GM21717 (cell line): ENCODE results near the gene RFC1.
"Not testable (repeated sequence)": the region's sequence is repeated elsewhere in the genome, so short reads cannot be mapped to it uniquely, and the experiment has no call there.

Experiments used
- ATAC-seq: cut with Tn5 transposase; IDR thresholded peaks from one replicate; pipeline ENCODE4 v1.9.1; 2021; ENCODE audit warnings: mild to moderate bottlenecking, moderate library complexity; ENCODE audit not compliant: unreplicated experiment

Gene RFC1

DNA sequence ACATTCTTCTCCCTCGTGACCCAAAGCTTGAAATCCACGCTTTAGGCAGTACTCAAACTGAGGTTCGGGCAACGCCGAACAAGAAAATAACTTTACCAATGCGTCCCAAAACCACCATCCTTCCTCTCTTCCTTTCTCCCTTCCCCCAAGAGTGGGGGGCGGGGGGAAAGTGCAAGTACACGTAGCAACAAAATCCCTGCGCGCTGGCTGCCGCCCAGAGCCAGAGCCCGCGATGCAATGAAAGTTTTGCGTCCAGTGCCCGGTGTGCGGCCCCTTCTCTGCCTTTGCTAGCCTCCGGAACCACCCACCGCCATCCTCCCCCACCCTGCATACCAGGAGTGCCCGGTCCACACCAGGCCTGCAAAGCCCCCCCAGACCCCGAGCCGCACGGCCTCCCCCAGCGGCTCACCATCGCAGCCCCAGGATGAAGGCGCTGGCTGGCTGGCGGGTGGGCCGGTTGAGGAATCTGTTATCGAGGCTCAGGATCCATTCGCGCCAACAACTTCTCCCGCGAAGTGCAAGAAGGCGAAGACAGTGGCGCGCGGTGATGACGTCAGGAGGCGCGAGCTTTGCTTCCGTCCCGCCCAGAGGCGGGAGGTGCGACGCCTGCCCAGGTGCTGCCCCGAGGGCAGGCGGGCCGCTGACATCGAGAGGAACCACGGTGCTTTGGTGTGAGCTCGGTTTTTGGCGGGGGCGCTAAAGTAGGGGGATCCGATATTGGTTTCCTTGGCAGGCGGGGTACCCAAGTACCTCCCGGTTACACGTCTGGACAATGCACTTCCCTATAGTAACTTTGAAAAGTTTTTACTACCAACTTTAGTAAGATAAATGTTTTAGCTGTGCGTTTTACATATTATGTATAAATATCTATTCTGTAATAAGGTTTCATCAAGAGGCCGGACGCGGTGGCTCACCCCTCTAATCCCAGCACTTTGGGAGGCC lies at the start of gene RFC1:
RFC1 (minus strand) TSS at position 533 of the 942 bp plus-strand sequence; CDS start at position 412, 121 bp downstream.
- ATAC-seq = peak; percentile 71

DNA sequence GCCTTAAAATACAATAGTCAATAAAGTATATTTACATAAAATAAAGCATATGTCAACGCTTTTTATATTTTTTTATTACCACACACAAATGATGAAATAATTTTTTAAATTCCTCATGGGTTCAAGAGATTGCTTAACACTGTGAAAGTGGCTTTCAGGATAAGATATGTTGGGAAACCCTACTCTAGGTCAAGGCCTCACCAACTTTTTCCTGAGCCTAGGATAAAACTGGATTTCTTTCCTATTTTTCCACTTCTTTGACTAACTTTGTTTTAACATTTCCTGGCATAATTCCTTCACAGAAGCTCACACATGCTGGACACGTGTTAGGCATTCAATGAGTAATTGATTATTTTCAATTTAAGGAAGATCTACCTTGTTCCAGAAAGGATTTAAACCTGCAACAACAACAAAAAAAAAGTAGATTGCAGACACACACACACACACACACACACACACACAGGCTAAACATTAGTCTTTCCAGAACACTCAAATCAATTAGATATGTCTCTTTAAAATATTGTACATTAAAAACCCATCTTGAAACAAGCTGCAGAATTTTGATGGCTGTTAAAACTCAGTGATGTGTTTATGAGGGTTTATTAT lies 49.6 kb upstream of the RFC1 start:
- ATAC-seq = no peak

GRCh38 chr4:39411561-39411960 lies 45.4 kb upstream of the RFC1 start:
- ATAC-seq = not testable (repeated sequence)

- ATAC-seq = no peak
Measured at GRCh38 chr4:39410415-39410814, 44.3 kb upstream of the RFC1 start.

- ATAC-seq = no peak
Measured at GRCh38 chr4:39407584-39407885, 41.4 kb upstream of the RFC1 start.

GRCh38 chr4:39406763-39407583 lies 40.8 kb upstream of the RFC1 start, which contains the start of gene KLB:
TSS of gene KLB (plus strand) at chr4:39406930. CDS start at chr4:39406950, 20 bp downstream.
- ATAC-seq = no peak

DNA sequence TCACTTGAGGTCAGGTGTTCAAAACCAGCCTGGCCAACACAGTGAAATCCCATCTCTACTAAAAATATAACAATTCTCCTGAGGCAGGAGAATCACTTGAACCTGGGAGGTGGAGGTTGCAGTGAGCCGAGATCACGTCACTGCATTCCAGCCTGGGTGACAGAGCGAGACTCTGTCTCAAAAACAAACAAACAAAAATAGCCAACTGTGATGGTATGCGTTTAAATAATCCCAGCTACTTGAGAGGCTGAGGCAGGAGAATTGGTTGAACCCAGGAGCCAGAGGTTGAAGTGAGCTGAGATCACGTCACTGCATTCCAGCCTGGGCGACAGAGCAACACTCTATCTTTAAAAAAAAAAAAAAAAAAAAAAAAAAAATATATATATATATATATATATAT lies 35.5 kb upstream of the RFC1 start:
- ATAC-seq = not testable (repeated sequence)

- no peak for ATAC-seq
Measured at GRCh38 chr4:39394706-39395105, 28.5 kb upstream of the RFC1 start.

- no peak for ATAC-seq
Measured at GRCh38 chr4:39390603-39391002, 24.4 kb upstream of the RFC1 start.

DNA sequence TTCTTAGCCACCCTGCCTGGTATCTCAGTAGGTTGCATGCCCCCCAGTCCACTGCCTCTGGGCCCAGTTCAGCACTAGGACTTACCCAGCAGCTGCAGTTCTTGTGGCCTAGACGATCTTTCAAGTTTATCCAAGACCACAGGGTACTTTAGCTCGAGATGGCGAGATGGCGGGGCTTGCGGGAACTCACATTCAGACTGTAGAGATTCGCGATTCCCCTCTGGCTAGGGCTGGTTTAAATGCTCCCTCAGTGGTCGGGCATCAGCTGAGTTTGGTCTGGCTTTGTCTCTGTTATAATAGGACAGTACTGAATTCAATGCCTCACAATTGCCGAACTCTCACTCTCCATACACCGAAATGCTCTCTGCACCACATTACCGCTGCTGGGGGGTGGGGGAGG lies 18.4 kb upstream of the RFC1 start:
- no peak for ATAC-seq

GRCh38 chr4:39383690-39384089 lies 17.5 kb upstream of the RFC1 start:
- ATAC-seq = no peak

GRCh38 chr4:39375478-39375877 lies 9.3 kb upstream of the RFC1 start:
- ATAC-seq = no peak

GRCh38 chr4:39371209-39371608 lies 5.0 kb upstream of the RFC1 start:
- not testable (repeated sequence) for ATAC-seq

DNA sequence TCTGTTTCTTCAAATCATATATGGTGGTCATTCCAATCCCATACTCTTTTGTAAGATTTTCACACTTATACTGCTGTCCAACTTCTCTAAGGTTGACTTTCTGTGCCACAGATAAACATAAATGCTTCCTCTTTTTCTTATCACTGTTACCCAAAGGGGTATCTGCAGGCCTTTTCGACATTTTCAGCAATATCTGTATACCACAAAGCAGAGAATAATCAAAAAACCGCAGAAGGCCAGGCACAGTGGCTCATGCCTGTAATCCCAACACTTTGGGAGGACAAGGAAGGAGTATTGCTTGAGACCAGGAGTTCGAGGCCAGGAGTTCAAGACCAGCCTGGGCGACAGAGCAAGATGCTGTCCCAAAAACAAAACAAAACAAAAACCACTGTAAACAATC lies 3.1 kb upstream of the RFC1 start:
- ATAC-seq = no peak

DNA sequence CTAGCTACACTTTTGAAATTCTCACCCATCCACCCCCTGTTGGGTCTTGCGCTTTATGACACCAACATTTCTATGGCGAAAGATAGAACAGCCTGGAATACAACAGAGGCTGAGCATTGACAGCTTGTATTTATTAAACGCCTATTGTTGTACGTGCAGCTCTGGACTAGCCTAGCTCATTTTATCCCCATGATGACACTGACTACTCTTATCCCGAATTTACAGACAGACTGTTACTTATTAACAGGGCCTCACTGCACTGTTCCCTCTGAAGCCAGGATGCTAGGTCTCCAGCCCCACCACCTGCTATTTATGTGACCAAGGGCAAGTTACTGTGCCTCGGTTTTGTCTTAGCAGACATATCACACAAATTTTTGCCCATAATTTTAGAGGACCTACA lies 1.0 kb upstream of the RFC1 start:
- no peak for ATAC-seq

DNA sequence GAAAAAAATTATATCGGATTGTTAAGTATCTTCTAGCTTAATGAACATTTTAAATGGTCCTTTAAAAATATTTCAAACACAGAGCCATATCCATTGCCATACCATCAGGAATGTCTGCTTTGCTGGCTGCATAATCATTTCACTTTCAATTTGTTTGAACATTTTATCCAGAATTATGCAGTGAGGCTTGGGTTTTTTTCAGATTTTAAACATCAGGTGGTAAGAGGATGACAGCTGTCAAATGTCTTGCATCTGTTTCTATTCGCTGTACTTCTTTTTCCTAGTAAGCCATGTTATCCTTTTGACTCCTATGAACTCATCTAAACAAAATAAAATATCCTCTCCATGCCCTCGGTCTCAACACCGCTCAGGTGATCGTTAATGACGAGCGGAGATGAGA lies 802 bp downstream of the RFC1 start:
- ATAC-seq = no peak

GRCh38 chr4:39363773-39364393 lies 2.3 kb downstream of the RFC1 start:
- ATAC-seq = peak; percentile 42

- ATAC-seq = no peak
Measured at GRCh38 chr4:39362827-39363226, 3.3 kb downstream of the RFC1 start.

GRCh38 chr4:39360611-39361010 lies 5.6 kb downstream of the RFC1 start:
- peak; percentile 38 for ATAC-seq

DNA sequence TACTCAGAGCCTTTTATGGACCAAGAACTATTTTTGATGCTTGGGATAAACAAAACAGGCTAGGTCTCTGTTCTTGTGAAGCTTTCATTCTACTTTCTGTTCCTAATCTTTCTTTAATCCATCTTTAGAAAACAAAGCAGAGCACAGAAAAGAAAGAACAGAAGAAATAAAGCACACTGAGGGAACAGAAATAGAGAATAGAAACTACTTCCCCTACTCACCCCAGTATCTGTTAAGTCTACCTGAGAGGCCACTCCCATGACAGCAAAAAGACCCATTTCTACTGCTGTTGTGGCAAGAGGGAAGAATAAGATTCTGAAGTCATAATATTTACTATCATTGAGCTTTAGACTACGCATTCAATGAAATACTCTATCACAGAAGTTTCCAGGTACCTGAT lies 9.2 kb downstream of the RFC1 start:
- ATAC-seq = peak; percentile 43

GRCh38 chr4:39354254-39354552 lies 12.0 kb downstream of the RFC1 start:
- no peak for ATAC-seq
